ENCODE results near the gene ZNF202. TPM values are rescaled to one million over a fixed set of nuclear protein-coding genes. Genes with fewer than 3 reads are reported as not detected.

Gene ZNF202
- total and polyA plus RNA-seq, 8 donors: 3.9 to 11.9 (median 6.8) TPM

- no peak overlapping the region for H3K27ac ChIP-seq
- H3K36me3 ChIP-seq: no peaks in the 10 kb centered on the region
- 86 to 88% methylated on average over 2 of the region's 2 CpGs for WGBS, 2 donors
- intact Hi-C loops (cut with DNase I): no loop called here
- DNase-seq (no peak), ATAC-seq (no peak), FAIRE-seq (no peak)
- no peak overlapping the region for H3K4me3 ChIP-seq
- no peaks in the 10 kb centered on the region for H3K27me3 ChIP-seq
- TF ChIP-seq, protein P1, sequence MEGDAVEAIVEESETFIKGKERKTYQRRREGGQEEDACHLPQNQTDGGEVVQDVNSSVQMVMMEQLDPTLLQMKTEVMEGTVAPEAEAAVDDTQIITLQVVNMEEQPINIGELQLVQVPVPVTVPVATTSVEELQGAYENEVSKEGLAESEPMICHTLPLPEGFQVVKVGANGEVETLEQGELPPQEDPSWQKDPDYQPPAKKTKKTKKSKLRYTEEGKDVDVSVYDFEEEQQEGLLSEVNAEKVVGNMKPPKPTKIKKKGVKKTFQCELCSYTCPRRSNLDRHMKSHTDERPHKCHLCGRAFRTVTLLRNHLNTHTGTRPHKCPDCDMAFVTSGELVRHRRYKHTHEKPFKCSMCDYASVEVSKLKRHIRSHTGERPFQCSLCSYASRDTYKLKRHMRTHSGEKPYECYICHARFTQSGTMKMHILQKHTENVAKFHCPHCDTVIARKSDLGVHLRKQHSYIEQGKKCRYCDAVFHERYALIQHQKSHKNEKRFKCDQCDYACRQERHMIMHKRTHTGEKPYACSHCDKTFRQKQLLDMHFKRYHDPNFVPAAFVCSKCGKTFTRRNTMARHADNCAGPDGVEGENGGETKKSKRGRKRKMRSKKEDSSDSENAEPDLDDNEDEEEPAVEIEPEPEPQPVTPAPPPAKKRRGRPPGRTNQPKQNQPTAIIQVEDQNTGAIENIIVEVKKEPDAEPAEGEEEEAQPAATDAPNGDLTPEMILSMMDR (IDR thresholded peaks at IDR 0.05): no peak
- H3K4me1 ChIP-seq: no peaks in the 10 kb centered on the region
- H3K9me3 ChIP-seq: no peaks in the 10 kb centered on the region
These were observed 4.4 kb upstream of the ZNF202 start for GRCh38 chr11:123745764-123746451.

DNA sequence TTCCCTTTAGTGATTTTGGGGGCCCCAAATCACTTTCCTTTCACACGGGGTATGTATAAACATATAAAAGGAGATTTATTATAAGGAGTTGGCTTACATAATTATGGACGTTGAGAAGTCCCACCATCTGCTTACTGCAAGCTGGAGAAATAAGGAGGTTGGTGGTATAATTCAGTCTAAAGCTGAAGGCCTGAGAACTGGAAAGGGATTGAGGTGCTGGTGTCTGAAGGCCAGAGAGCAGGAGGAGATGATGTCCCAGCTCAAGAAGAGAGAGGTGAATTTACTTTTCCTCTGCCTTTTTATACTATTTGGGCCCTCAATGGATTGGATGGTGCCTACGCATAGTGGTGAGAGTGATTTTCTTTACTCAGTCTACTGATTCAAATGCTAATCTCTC is 1.3 kb upstream of the ZNF202 start:
- FAIRE-seq: no peak
- H3K4me1 ChIP-seq: peaks cover 0 to 15% (median 5%) of the 10 kb centered on the region in 3 donors
- no peaks in the 10 kb centered on the region for H3K27me3 ChIP-seq
- no peak for ATAC-seq
- no peak for DNase-seq
- TF ChIP-seq, protein P1 (IDR thresholded peaks at IDR 0.05): no peak
- no peaks in the 10 kb centered on the region for H3K9me3 ChIP-seq
- WGBS, 2 donors: 48 to 51% methylated on average over 3 of the region's 3 CpGs
- no peak overlapping the region for H3K27ac ChIP-seq
- peak overlapping the region in 1 of 4 donors; percentile 84 for H3K4me3 ChIP-seq
- no peaks in the 10 kb centered on the region for H3K36me3 ChIP-seq
- intact Hi-C loops (cut with DNase I): no loop called here

- ATAC-seq (peak; percentile 16 to 33 (median 28)), FAIRE-seq (no peak), DNase-seq (no peak)
- 17% methylated on average over 12 of the region's 12 CpGs for WGBS, 2 donors
- no peaks in the 10 kb centered on the region for H3K27me3 ChIP-seq
- H3K27ac ChIP-seq: peak overlapping the region in 3 of 4 donors; percentile 42 to 69 (median 51)
- peak overlapping the region; percentile 84 to 97 (median 94) for H3K4me3 ChIP-seq
- H3K4me1 ChIP-seq: peaks cover 0 to 15% (median 5%) of the 10 kb centered on the region in 3 donors
- H3K9me3 ChIP-seq: no peaks in the 10 kb centered on the region
- TF ChIP-seq, protein P1 (IDR thresholded peaks at IDR 0.05): no peak
- no peaks in the 10 kb centered on the region for H3K36me3 ChIP-seq
- intact Hi-C loops (cut with DNase I): no loop called here
These were observed 717 bp upstream of the ZNF202 start for GRCh38 chr11:123742031-123742723.

- Histone ChIP-seq H3K27ac (peak overlapping the region; percentile 42 to 69 (median 52)), H3K36me3 (no peaks in the 10 kb centered on the region), H3K4me1 (peaks cover 0 to 15% (median 5%) of the 10 kb centered on the region in 3 donors), H3K9me3 (no peaks in the 10 kb centered on the region), H3K27me3 (no peaks in the 10 kb centered on the region), H3K4me3 (peak overlapping the region; percentile 84 to 97 (median 94))
- WGBS, 2 donors: 1 to 3% methylated on average over 6 of the region's 6 CpGs
- TF ChIP-seq, protein P1 (IDR thresholded peaks at IDR 0.05): no peak
- FAIRE-seq (no peak), ATAC-seq (peak in 2 of 4 donors; percentile 7 to 17), DNase-seq (peak in 2 of 6 donors; percentile 4 to 19)
- intact Hi-C loops (cut with DNase I): no loop called here
These were observed 687 bp downstream of the ZNF202 start for GRCh38 chr11:123740787-123741158.

DNA sequence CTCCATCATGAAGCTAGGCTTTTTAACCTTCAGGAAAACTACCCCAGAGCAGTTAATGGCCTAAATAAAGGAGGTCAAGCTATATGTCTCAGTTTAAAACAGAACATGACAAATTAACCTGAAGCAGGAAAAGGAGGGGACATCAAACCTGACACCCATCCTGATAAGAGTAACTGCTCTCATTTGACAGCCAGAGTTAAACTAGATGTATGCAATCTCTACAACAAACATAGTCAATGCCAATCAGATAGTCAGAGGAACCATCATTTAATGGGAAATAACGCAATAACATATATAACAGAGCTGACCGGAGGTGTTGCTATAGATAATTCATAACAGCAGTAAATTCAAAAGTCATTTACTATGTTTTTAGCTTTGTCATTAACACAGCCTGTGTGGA is 3.1 kb downstream of the ZNF202 start:
- H3K4me3 ChIP-seq: no peak overlapping the region
- FAIRE-seq (no peak), ATAC-seq (no peak), DNase-seq (no peak)
- H3K27ac ChIP-seq: no peak overlapping the region
- H3K27me3 ChIP-seq: no peaks in the 10 kb centered on the region
- 0 to 91% methylated on average over 2 of the region's 2 CpGs for WGBS, 2 donors
- TF ChIP-seq, protein P1 (IDR thresholded peaks at IDR 0.05): no peak
- no peaks in the 10 kb centered on the region for H3K9me3 ChIP-seq
- intact Hi-C loops (cut with DNase I): no loop called here
- peaks cover 0 to 15% (median 5%) of the 10 kb centered on the region in 3 donors for H3K4me1 ChIP-seq
- no peaks in the 10 kb centered on the region for H3K36me3 ChIP-seq

Measured in pancreas (tissue), 10 donors.